H9 (cell line): ENCODE results near the gene VRK3. TPM values are rescaled to one million over a fixed set of nuclear protein-coding genes. Genes with fewer than 3 reads are reported as not detected.

Experiments used
- DNase-seq: peaks from one replicate; pipeline ENCODE4 v3.0.0-alpha.2; 2017
- H2AFZ ChIP-seq: one replicate; pipeline ENCODE4 v1.6.1; 2013; ENCODE audit warnings: mild to moderate bottlenecking, low read length, control low read depth, moderate library complexity
- H2AK5ac ChIP-seq: 2 replicates; pipeline ENCODE4 v1.6.1; 2013; ENCODE audit warnings: low read length, control low read depth, mixed read lengths; ENCODE audit not compliant: insufficient read length
- H2BK120ac ChIP-seq: one replicate; pipeline ENCODE4 v1.6.1; 2013; ENCODE audit warnings: low read depth, mild to moderate bottlenecking, low read length, control low read depth, inconsistent platforms; ENCODE audit not compliant: poor library complexity, severe bottlenecking
- H2BK12ac ChIP-seq: 2 replicates; pipeline ENCODE4 v1.6.1; 2013; ENCODE audit warnings: low read length, control low read depth, mixed read lengths, low read depth; ENCODE audit not compliant: insufficient read length
- H2BK15ac ChIP-seq: 2 replicates; pipeline ENCODE4 v1.6.1; 2013; ENCODE audit warnings: low read depth, low read length, control low read depth
- H2BK20ac ChIP-seq: one replicate; pipeline ENCODE4 v1.6.1; 2013; ENCODE audit warnings: low read depth, mild to moderate bottlenecking, low read length, control low read depth, inconsistent platforms; ENCODE audit not compliant: poor library complexity, severe bottlenecking
- H2BK5ac ChIP-seq: 2 replicates; pipeline ENCODE4 v1.6.1; 2013; ENCODE audit warnings: low read length, control low read depth, mixed read lengths; ENCODE audit not compliant: insufficient read length
- H3K14ac ChIP-seq: 2 replicates; pipeline ENCODE4 v1.6.1; 2013; ENCODE audit warnings: low read length, control low read depth; ENCODE audit not compliant: insufficient read depth
- H3K18ac ChIP-seq: 2 replicates; pipeline ENCODE4 v1.6.1; 2013; ENCODE audit warnings: low read depth, mild to moderate bottlenecking, mixed read lengths, low read length, control low read depth; ENCODE audit not compliant: insufficient read length
- H3K23ac ChIP-seq: 2 replicates; pipeline ENCODE4 v1.6.1; 2013; ENCODE audit warnings: low read length, control low read depth, mixed read lengths, low read depth; ENCODE audit not compliant: insufficient read length
- H3K23me2 ChIP-seq: 2 replicates; pipeline ENCODE4 v1.6.1; 2013; ENCODE audit warnings: low read depth, mild to moderate bottlenecking, mixed read lengths, low read length, control low read depth; ENCODE audit not compliant: insufficient read length, poor library complexity, severe bottlenecking
- H3K27ac ChIP-seq: 2 replicates; pipeline ENCODE4 v1.5.1; 2013; ENCODE audit warnings: low read length, control low read depth, mixed read lengths, low read depth; ENCODE audit not compliant: insufficient read length
- H3K27me3 ChIP-seq: 2 replicates; pipeline ENCODE4 v1.6.1; 2013; ENCODE audit warnings: low read length, control low read depth, inconsistent platforms; ENCODE audit not compliant: insufficient read depth
- H3K4ac ChIP-seq: 2 replicates; pipeline ENCODE4 v1.6.1; 2013; ENCODE audit warnings: low read depth, mild to moderate bottlenecking, control low read depth, inconsistent platforms, low read length, moderate library complexity
- H3K4me1 ChIP-seq: 2 replicates; pipeline ENCODE4 v1.6.1; 2013; ENCODE audit warnings: low read length, control low read depth, inconsistent platforms; ENCODE audit not compliant: insufficient read depth
- H3K4me2 ChIP-seq: 2 replicates; pipeline ENCODE4 v1.6.1; 2013; ENCODE audit warnings: low read length, control low read depth, mixed read lengths; ENCODE audit not compliant: insufficient read length, insufficient read depth
- H3K56ac ChIP-seq: 2 replicates; pipeline ENCODE4 v1.6.1; 2013; ENCODE audit warnings: low read depth, mild to moderate bottlenecking, mixed read lengths, low read length, control low read depth; ENCODE audit not compliant: insufficient read length
- H3K79me1 ChIP-seq: 2 replicates; pipeline ENCODE4 v1.6.1; 2013; ENCODE audit warnings: low read depth, mild to moderate bottlenecking, moderate library complexity, low read length, control low read depth, inconsistent platforms; ENCODE audit not compliant: insufficient read depth, poor library complexity, severe bottlenecking
- H3K79me2 ChIP-seq: 2 replicates; pipeline ENCODE4 v1.6.1; 2013; ENCODE audit warnings: low read length, control low read depth, inconsistent platforms; ENCODE audit not compliant: insufficient read depth
- H3K9ac ChIP-seq: 2 replicates; pipeline ENCODE4 v1.6.1; 2013; ENCODE audit warnings: low read length, control low read depth, mixed read lengths; ENCODE audit not compliant: insufficient read length; ENCODE audit errors: extremely low read depth
- H3K9me3 ChIP-seq: one replicate; pipeline ENCODE4 v1.6.1; 2013; ENCODE audit warnings: low read depth, low read length, inconsistent platforms; ENCODE audit not compliant: control insufficient read depth
- H3T11ph ChIP-seq: one replicate; pipeline ENCODE4 v1.6.1; 2013; ENCODE audit warnings: mild to moderate bottlenecking, low read length, control low read depth, inconsistent platforms
- H4K20me1 ChIP-seq: one replicate; pipeline ENCODE4 v1.6.1; 2013; ENCODE audit not compliant: control insufficient read depth, insufficient read length, insufficient read depth
- H4K5ac ChIP-seq: 2 replicates; pipeline ENCODE4 v1.6.1; 2013; ENCODE audit warnings: low read depth, mild to moderate bottlenecking, mixed read lengths, low read length, control low read depth; ENCODE audit not compliant: insufficient read length
- H4K8ac ChIP-seq: replicated peaks from 2 replicates; pipeline ENCODE4 v1.6.1; 2013; ENCODE audit warnings: low read length, control low read depth, mixed read lengths, low read depth; ENCODE audit not compliant: insufficient read length
- H4K91ac ChIP-seq: 2 replicates; pipeline ENCODE4 v1.6.1; 2013; ENCODE audit warnings: low read depth, mild to moderate bottlenecking, moderate library complexity, mixed read lengths, low read length, control low read depth; ENCODE audit not compliant: insufficient read length
- H3K27ac Mint-ChIP-seq, 3 experiments: 2 replicates in 2 of 3; 3 replicates in 1 of 3; pipeline ENCODE4 v1.8.0; 2020 to 2021; ENCODE audit warnings: mixed read lengths in 3 of 3, mild to moderate bottlenecking in 1 of 3, moderate library complexity in 1 of 3
- H3K27me3 Mint-ChIP-seq: 2 replicates; pipeline ENCODE4 v1.8.0; 2021; ENCODE audit warnings: low read depth, mild to moderate bottlenecking, moderate library complexity, mixed read lengths
- H3K36me3 Mint-ChIP-seq, 3 experiments: 2 replicates in 2 of 3; 3 replicates in 1 of 3; pipeline ENCODE4 v1.8.0; 2020 to 2021; ENCODE audit warnings: low read depth in 3 of 3, mixed read lengths in 3 of 3; ENCODE audit not compliant: insufficient read depth in 1 of 3
- H3K4me1 Mint-ChIP-seq, 2 experiments: 2 replicates each; pipeline ENCODE4 v1.8.0; 2020; ENCODE audit warnings: mixed read lengths in 2 of 2
- H3K4me3 Mint-ChIP-seq, 2 experiments: 2 replicates in 1 of 2; 3 replicates in 1 of 2; pipeline ENCODE4 v1.8.0; 2020 to 2021; ENCODE audit warnings: mild to moderate bottlenecking in 2 of 2, mixed read lengths in 2 of 2, moderate library complexity in 1 of 2
- H3K9me3 Mint-ChIP-seq, 2 experiments: 2 replicates in 1 of 2; 3 replicates in 1 of 2; pipeline ENCODE4 v1.8.0; 2020; ENCODE audit warnings: mild to moderate bottlenecking in 2 of 2, mixed read lengths in 2 of 2, moderate library complexity in 1 of 2
- WGBS: extraction: QIAGEN DNeasy Blood & Tissue Kit; methylation state at CpG from one replicate; pipeline ENCODE4 v1.1.7; 2013; ENCODE audit warnings: missing lambda C conversion rate, low lambda C conversion rate, mixed read lengths; ENCODE audit not compliant: insufficient read length; ENCODE audit errors: extremely low coverage; 5-methylcytosine and 5-hydroxymethylcytosine counted together
- total RNA-seq: library from RNA; stranded (reverse); gene quantifications from 2 replicates; pipeline ENCODE4 v1.2.1, GENCODE V29; 2021
- TF ChIP-seq, protein P1 (sequence below): fragments of 200-600 bp; sonication (generic); conservative IDR thresholded peaks from 3 replicates; pipeline ENCODE4 v1.8.0; 2021; ENCODE audit warnings: antibody characterized with exemption, mild to moderate bottlenecking

The VRK3 gene
- total RNA-seq, 1 experiment from 2014 or later: 33.5 TPM

GRCh38 chr19:50058425-50058824, 33.3 kb upstream of the VRK3 start:
- no peak overlapping the region for H4K8ac ChIP-seq
- no peak for DNase-seq
- no peaks in the 10 kb centered on the region for H3K79me2 ChIP-seq
- TF ChIP-seq, protein P1, sequence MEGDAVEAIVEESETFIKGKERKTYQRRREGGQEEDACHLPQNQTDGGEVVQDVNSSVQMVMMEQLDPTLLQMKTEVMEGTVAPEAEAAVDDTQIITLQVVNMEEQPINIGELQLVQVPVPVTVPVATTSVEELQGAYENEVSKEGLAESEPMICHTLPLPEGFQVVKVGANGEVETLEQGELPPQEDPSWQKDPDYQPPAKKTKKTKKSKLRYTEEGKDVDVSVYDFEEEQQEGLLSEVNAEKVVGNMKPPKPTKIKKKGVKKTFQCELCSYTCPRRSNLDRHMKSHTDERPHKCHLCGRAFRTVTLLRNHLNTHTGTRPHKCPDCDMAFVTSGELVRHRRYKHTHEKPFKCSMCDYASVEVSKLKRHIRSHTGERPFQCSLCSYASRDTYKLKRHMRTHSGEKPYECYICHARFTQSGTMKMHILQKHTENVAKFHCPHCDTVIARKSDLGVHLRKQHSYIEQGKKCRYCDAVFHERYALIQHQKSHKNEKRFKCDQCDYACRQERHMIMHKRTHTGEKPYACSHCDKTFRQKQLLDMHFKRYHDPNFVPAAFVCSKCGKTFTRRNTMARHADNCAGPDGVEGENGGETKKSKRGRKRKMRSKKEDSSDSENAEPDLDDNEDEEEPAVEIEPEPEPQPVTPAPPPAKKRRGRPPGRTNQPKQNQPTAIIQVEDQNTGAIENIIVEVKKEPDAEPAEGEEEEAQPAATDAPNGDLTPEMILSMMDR: no peak
- no peak overlapping the region for H2AFZ ChIP-seq
- no peak overlapping the region for H2BK15ac ChIP-seq
- no peak overlapping the region for H2BK12ac ChIP-seq
- H3K4me2 ChIP-seq: no peak overlapping the region
- no peaks in the 10 kb centered on the region for H3K27me3 ChIP-seq
- H3K18ac ChIP-seq: no peak overlapping the region
- H2BK20ac ChIP-seq: no peak overlapping the region
- no peak overlapping the region for H3K4me3 Mint-ChIP-seq
- no peaks in the 10 kb centered on the region for H4K20me1 ChIP-seq
- no peaks in the 10 kb centered on the region for H3K4me1 ChIP-seq
- H3K36me3 Mint-ChIP-seq: peaks cover 5 to 16% (median 7%) of the 10 kb centered on the region in 3 experiments; a peak in 5 of 7 replicates
- no peak overlapping the region for H3K9ac ChIP-seq
- no peak overlapping the region for H4K5ac ChIP-seq
- no peaks in the 10 kb centered on the region for H3K23me2 ChIP-seq
- H4K91ac ChIP-seq: no peak overlapping the region
- H3T11ph ChIP-seq: no peak overlapping the region
- no peaks in the 10 kb centered on the region for H3K4me1 Mint-ChIP-seq
- H3K4ac ChIP-seq: no peak overlapping the region
- H3K79me1 ChIP-seq: no peaks in the 10 kb centered on the region
- peaks cover 43% of the 10 kb centered on the region for H3K9me3 ChIP-seq
- H3K23ac ChIP-seq: no peak overlapping the region
- no peak overlapping the region for H2BK120ac ChIP-seq
- H3K9me3 Mint-ChIP-seq: peaks cover 68 to 78% of the 10 kb centered on the region in 2 experiments
- whole genome bisulfite sequencing: no CpG with 5 or more reads among the region's 2 CpGs
- no peak overlapping the region for H3K56ac ChIP-seq
- no peak overlapping the region for H2BK5ac ChIP-seq
- H3K27ac ChIP-seq: no peak overlapping the region
- no peak overlapping the region for H3K14ac ChIP-seq
- H2AK5ac ChIP-seq: no peak overlapping the region
- H3K27me3 Mint-ChIP-seq: peaks cover 4% of the 10 kb centered on the region; the same call in 1 of the 2 replicates
- H3K27ac Mint-ChIP-seq: no peak overlapping the region
